Thymus (tissue), 11 donors: ENCODE data around the gene NEUROG2. TPM values are rescaled to one million over a fixed set of nuclear protein-coding genes. Genes with fewer than 3 reads are reported as not detected.

Source experiments
- DNase-seq, 9 donors: peaks; one replicate each; pipeline ENCODE4 v3.0.0-alpha.2; 2013; ENCODE audit warnings: low spot score in 9 of 9, low read depth in 6 of 9, missing footprints in 1 of 9
- H3K27ac ChIP-seq, 2 donors: one replicate each; pipeline ENCODE4 v1.5.1; 2013; ENCODE audit warnings: control low read depth in 1 of 2, low read depth in 1 of 2, low read length in 1 of 2, mild to moderate bottlenecking in 1 of 2, moderate library complexity in 1 of 2
- H3K27me3 ChIP-seq, 2 donors: one replicate each; pipeline ENCODE4 v1.5.1; 2013; ENCODE audit warnings: low read length in 1 of 2; ENCODE audit not compliant: control insufficient read depth in 2 of 2, insufficient read depth in 1 of 2
- H3K36me3 ChIP-seq, 2 donors: one replicate each; pipeline ENCODE4 v1.5.1; 2013; ENCODE audit warnings: low read length in 1 of 2, mild to moderate bottlenecking in 1 of 2, moderate library complexity in 1 of 2; ENCODE audit not compliant: control insufficient read depth in 2 of 2, insufficient read depth in 2 of 2
- H3K4me1 ChIP-seq, 2 donors: one replicate each; pipeline ENCODE4 v1.5.1; 2013; ENCODE audit warnings: low read length in 2 of 2; ENCODE audit not compliant: control insufficient read depth in 2 of 2, insufficient read depth in 2 of 2
- H3K4me3 ChIP-seq, 2 donors: one replicate each; pipeline ENCODE4 v1.5.1; 2013; ENCODE audit warnings: low read length in 2 of 2, control low read depth in 1 of 2, mild to moderate bottlenecking in 1 of 2
- H3K9me3 ChIP-seq, 2 donors: one replicate each; pipeline ENCODE4 v1.5.1; 2013; ENCODE audit warnings: low read length in 1 of 2, mild to moderate bottlenecking in 1 of 2; ENCODE audit not compliant: control insufficient read depth in 2 of 2, insufficient read depth in 1 of 2
- polyA plus RNA-seq: library from polyadenylated mRNA; stranded (reverse); fragments of 200-250 nt; gene quantifications from one replicate; pipeline ENCODE4 v1.2.3, GENCODE V29; 2013
- total RNA-seq: library from RNA; stranded (reverse); fragments of 120-200 nt; gene quantifications from one replicate; pipeline ENCODE4 v1.2.4, GENCODE V29; 2013
- donor health status: healthy.

Gene NEUROG2
- total and polyA plus RNA-seq, 2 donors = 0.02 TPM; not detected in 1

DNA sequence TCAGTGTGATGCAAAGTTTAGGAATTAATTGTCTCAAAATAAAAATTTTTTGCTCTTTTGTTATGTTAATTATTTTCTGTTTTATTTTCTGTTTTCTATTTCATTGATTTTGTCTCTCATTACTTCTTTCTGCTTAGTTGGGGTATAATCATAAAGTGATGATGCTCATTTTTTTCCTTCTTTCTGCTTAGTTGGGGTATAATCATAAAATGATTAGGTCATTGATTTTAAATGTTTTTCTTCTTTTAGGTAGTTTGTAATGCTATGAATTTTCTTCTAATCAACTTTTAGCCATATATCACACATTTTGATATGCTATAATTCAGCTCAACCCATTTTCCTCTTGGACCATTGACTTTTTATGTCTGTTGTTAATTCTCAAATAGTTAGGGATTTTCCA lies 43.7 kb downstream of the NEUROG2 start:
- Histone ChIP-seq H3K4me1 (no peaks in the 10 kb centered on the region), H3K4me3 (no peak overlapping the region), H3K27ac (no peak overlapping the region), H3K27me3 (no peaks in the 10 kb centered on the region), H3K36me3 (no peaks in the 10 kb centered on the region), H3K9me3 (no peaks in the 10 kb centered on the region)
- DNase-seq = no peak

Other genes starting within 250 kb of the NEUROG2 start
- gene TIFA, start 230.3 kb downstream of the NEUROG2 start, total RNA-seq = 18.9 TPM
- 14.1 TPM for gene TIFA, start 230.3 kb downstream of the NEUROG2 start, polyA plus RNA-seq
- gene ALPK1, start 218.8 kb downstream of the NEUROG2 start, total RNA-seq = 14.5 TPM
- 16.6 TPM for gene ALPK1, start 218.8 kb downstream of the NEUROG2 start, polyA plus RNA-seq
- gene ZGRF1, start 120.7 kb upstream of the NEUROG2 start, total RNA-seq = 23.5 TPM
- gene ZGRF1, start 120.7 kb upstream of the NEUROG2 start, polyA plus RNA-seq = 10.5 TPM
- 77.1 TPM for gene LARP7, start 121.0 kb upstream of the NEUROG2 start, total RNA-seq
- 74.3 TPM for gene LARP7, start 121.0 kb upstream of the NEUROG2 start, polyA plus RNA-seq